H9 (cell line): ENCODE results near the gene KCTD7. TPM values are rescaled to one million over a fixed set of nuclear protein-coding genes. Genes with fewer than 3 reads are reported as not detected.
"Not testable (repeated sequence)": the region's sequence is repeated elsewhere in the genome, so short reads cannot be mapped to it uniquely, and the experiment has no call there.

Experiments
- DNase-seq: peaks from one replicate; pipeline ENCODE4 v3.0.0-alpha.2; 2017
- H2AFZ ChIP-seq: one replicate; pipeline ENCODE4 v1.6.1; 2013; ENCODE audit warnings: mild to moderate bottlenecking, low read length, control low read depth, moderate library complexity
- H2AK5ac ChIP-seq: 2 replicates; pipeline ENCODE4 v1.6.1; 2013; ENCODE audit warnings: low read length, control low read depth, mixed read lengths; ENCODE audit not compliant: insufficient read length
- H2BK120ac ChIP-seq: one replicate; pipeline ENCODE4 v1.6.1; 2013; ENCODE audit warnings: low read depth, mild to moderate bottlenecking, low read length, control low read depth, inconsistent platforms; ENCODE audit not compliant: poor library complexity, severe bottlenecking
- H2BK12ac ChIP-seq: 2 replicates; pipeline ENCODE4 v1.6.1; 2013; ENCODE audit warnings: low read length, control low read depth, mixed read lengths, low read depth; ENCODE audit not compliant: insufficient read length
- H2BK15ac ChIP-seq: 2 replicates; pipeline ENCODE4 v1.6.1; 2013; ENCODE audit warnings: low read depth, low read length, control low read depth
- H2BK20ac ChIP-seq: one replicate; pipeline ENCODE4 v1.6.1; 2013; ENCODE audit warnings: low read depth, mild to moderate bottlenecking, low read length, control low read depth, inconsistent platforms; ENCODE audit not compliant: poor library complexity, severe bottlenecking
- H2BK5ac ChIP-seq: 2 replicates; pipeline ENCODE4 v1.6.1; 2013; ENCODE audit warnings: low read length, control low read depth, mixed read lengths; ENCODE audit not compliant: insufficient read length
- H3K14ac ChIP-seq: 2 replicates; pipeline ENCODE4 v1.6.1; 2013; ENCODE audit warnings: low read length, control low read depth; ENCODE audit not compliant: insufficient read depth
- H3K18ac ChIP-seq: 2 replicates; pipeline ENCODE4 v1.6.1; 2013; ENCODE audit warnings: low read depth, mild to moderate bottlenecking, mixed read lengths, low read length, control low read depth; ENCODE audit not compliant: insufficient read length
- H3K23ac ChIP-seq: 2 replicates; pipeline ENCODE4 v1.6.1; 2013; ENCODE audit warnings: low read length, control low read depth, mixed read lengths, low read depth; ENCODE audit not compliant: insufficient read length
- H3K23me2 ChIP-seq: 2 replicates; pipeline ENCODE4 v1.6.1; 2013; ENCODE audit warnings: low read depth, mild to moderate bottlenecking, mixed read lengths, low read length, control low read depth; ENCODE audit not compliant: insufficient read length, poor library complexity, severe bottlenecking
- H3K27ac ChIP-seq: 2 replicates; pipeline ENCODE4 v1.5.1; 2013; ENCODE audit warnings: low read length, control low read depth, mixed read lengths, low read depth; ENCODE audit not compliant: insufficient read length
- H3K27me3 ChIP-seq: 2 replicates; pipeline ENCODE4 v1.6.1; 2013; ENCODE audit warnings: low read length, control low read depth, inconsistent platforms; ENCODE audit not compliant: insufficient read depth
- H3K4ac ChIP-seq: 2 replicates; pipeline ENCODE4 v1.6.1; 2013; ENCODE audit warnings: low read depth, mild to moderate bottlenecking, control low read depth, inconsistent platforms, low read length, moderate library complexity
- H3K4me1 ChIP-seq: 2 replicates; pipeline ENCODE4 v1.6.1; 2013; ENCODE audit warnings: low read length, control low read depth, inconsistent platforms; ENCODE audit not compliant: insufficient read depth
- H3K4me2 ChIP-seq: 2 replicates; pipeline ENCODE4 v1.6.1; 2013; ENCODE audit warnings: low read length, control low read depth, mixed read lengths; ENCODE audit not compliant: insufficient read length, insufficient read depth
- H3K56ac ChIP-seq: 2 replicates; pipeline ENCODE4 v1.6.1; 2013; ENCODE audit warnings: low read depth, mild to moderate bottlenecking, mixed read lengths, low read length, control low read depth; ENCODE audit not compliant: insufficient read length
- H3K79me1 ChIP-seq: 2 replicates; pipeline ENCODE4 v1.6.1; 2013; ENCODE audit warnings: low read depth, mild to moderate bottlenecking, moderate library complexity, low read length, control low read depth, inconsistent platforms; ENCODE audit not compliant: insufficient read depth, poor library complexity, severe bottlenecking
- H3K79me2 ChIP-seq: 2 replicates; pipeline ENCODE4 v1.6.1; 2013; ENCODE audit warnings: low read length, control low read depth, inconsistent platforms; ENCODE audit not compliant: insufficient read depth
- H3K9ac ChIP-seq: 2 replicates; pipeline ENCODE4 v1.6.1; 2013; ENCODE audit warnings: low read length, control low read depth, mixed read lengths; ENCODE audit not compliant: insufficient read length; ENCODE audit errors: extremely low read depth
- H3K9me3 ChIP-seq: one replicate; pipeline ENCODE4 v1.6.1; 2013; ENCODE audit warnings: low read depth, low read length, inconsistent platforms; ENCODE audit not compliant: control insufficient read depth
- H3T11ph ChIP-seq: one replicate; pipeline ENCODE4 v1.6.1; 2013; ENCODE audit warnings: mild to moderate bottlenecking, low read length, control low read depth, inconsistent platforms
- H4K20me1 ChIP-seq: one replicate; pipeline ENCODE4 v1.6.1; 2013; ENCODE audit not compliant: control insufficient read depth, insufficient read length, insufficient read depth
- H4K5ac ChIP-seq: 2 replicates; pipeline ENCODE4 v1.6.1; 2013; ENCODE audit warnings: low read depth, mild to moderate bottlenecking, mixed read lengths, low read length, control low read depth; ENCODE audit not compliant: insufficient read length
- H4K8ac ChIP-seq: replicated peaks from 2 replicates; pipeline ENCODE4 v1.6.1; 2013; ENCODE audit warnings: low read length, control low read depth, mixed read lengths, low read depth; ENCODE audit not compliant: insufficient read length
- H4K91ac ChIP-seq: 2 replicates; pipeline ENCODE4 v1.6.1; 2013; ENCODE audit warnings: low read depth, mild to moderate bottlenecking, moderate library complexity, mixed read lengths, low read length, control low read depth; ENCODE audit not compliant: insufficient read length
- H3K27ac Mint-ChIP-seq, 3 experiments: 2 replicates in 2 of 3; 3 replicates in 1 of 3; pipeline ENCODE4 v1.8.0; 2020 to 2021; ENCODE audit warnings: mixed read lengths in 3 of 3, mild to moderate bottlenecking in 1 of 3, moderate library complexity in 1 of 3
- H3K27me3 Mint-ChIP-seq: 2 replicates; pipeline ENCODE4 v1.8.0; 2021; ENCODE audit warnings: low read depth, mild to moderate bottlenecking, moderate library complexity, mixed read lengths
- H3K36me3 Mint-ChIP-seq, 3 experiments: 2 replicates in 2 of 3; 3 replicates in 1 of 3; pipeline ENCODE4 v1.8.0; 2020 to 2021; ENCODE audit warnings: low read depth in 3 of 3, mixed read lengths in 3 of 3; ENCODE audit not compliant: insufficient read depth in 1 of 3
- H3K4me1 Mint-ChIP-seq, 2 experiments: 2 replicates each; pipeline ENCODE4 v1.8.0; 2020; ENCODE audit warnings: mixed read lengths in 2 of 2
- H3K4me3 Mint-ChIP-seq, 2 experiments: 2 replicates in 1 of 2; 3 replicates in 1 of 2; pipeline ENCODE4 v1.8.0; 2020 to 2021; ENCODE audit warnings: mild to moderate bottlenecking in 2 of 2, mixed read lengths in 2 of 2, moderate library complexity in 1 of 2
- H3K9me3 Mint-ChIP-seq, 2 experiments: 2 replicates in 1 of 2; 3 replicates in 1 of 2; pipeline ENCODE4 v1.8.0; 2020; ENCODE audit warnings: mild to moderate bottlenecking in 2 of 2, mixed read lengths in 2 of 2, moderate library complexity in 1 of 2
- WGBS: extraction: QIAGEN DNeasy Blood & Tissue Kit; methylation state at CpG from one replicate; pipeline ENCODE4 v1.1.7; 2013; ENCODE audit warnings: missing lambda C conversion rate, low lambda C conversion rate, mixed read lengths; ENCODE audit not compliant: insufficient read length; ENCODE audit errors: extremely low coverage; 5-methylcytosine and 5-hydroxymethylcytosine counted together
- total RNA-seq: library from RNA; stranded (reverse); gene quantifications from 2 replicates; pipeline ENCODE4 v1.2.1, GENCODE V29; 2021
- TF ChIP-seq, protein P1 (sequence below): fragments of 200-600 bp; sonication (generic); conservative IDR thresholded peaks from 3 replicates; pipeline ENCODE4 v1.8.0; 2021; ENCODE audit warnings: antibody characterized with exemption, mild to moderate bottlenecking

The KCTD7 gene
- total RNA-seq, 1 experiment from 2014 or later = 8.9 TPM

DNA sequence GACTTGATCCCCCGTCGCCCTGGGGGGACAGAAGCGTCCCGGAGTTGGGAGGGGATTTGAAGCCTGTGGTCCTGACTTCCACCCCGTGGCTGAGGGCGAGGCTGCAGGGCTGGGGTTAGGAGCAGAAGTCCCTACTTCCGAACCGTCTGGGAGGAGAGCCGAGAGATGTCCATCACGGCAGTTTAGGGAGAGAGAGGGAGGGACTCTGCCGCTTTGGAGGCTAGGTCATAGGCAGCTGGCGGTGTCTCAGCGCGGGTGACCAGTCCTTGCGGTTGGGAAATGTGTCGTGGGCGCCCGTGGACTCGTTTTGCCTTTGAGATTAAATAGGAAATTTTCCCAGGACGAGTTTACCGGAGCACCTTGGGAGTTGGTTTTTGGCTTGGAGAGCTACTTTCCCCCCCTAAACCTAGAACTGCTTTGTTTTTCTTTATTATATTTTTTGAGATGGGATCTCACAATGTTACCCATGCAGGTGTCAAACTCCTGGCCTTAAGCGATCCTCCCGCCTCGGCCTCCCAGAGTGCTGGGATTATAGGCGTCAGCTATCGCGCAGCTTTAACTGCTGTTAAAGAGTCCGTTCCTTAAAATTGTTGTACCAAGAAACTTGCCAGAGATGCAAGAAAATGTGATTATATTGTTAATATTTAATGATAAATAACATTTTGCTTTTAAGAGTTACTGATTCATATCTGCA lies 26.6 kb downstream of the KCTD7 start:
- not testable (repeated sequence) for H4K20me1 ChIP-seq, H3K9me3 ChIP-seq, H2AFZ ChIP-seq, H4K8ac ChIP-seq, H2BK20ac ChIP-seq, H3T11ph ChIP-seq, H2BK12ac ChIP-seq, H3K56ac ChIP-seq, H3K36me3 Mint-ChIP-seq, H3K27me3 Mint-ChIP-seq, H3K18ac ChIP-seq, H3K27ac ChIP-seq, H3K4ac ChIP-seq, H3K4me1 ChIP-seq, H3K79me1 ChIP-seq, H4K5ac ChIP-seq, H4K91ac ChIP-seq, H3K23me2 ChIP-seq, H2BK120ac ChIP-seq, H3K27me3 ChIP-seq, H3K9me3 Mint-ChIP-seq, H3K79me2 ChIP-seq, H2BK15ac ChIP-seq, H2AK5ac ChIP-seq, H3K23ac ChIP-seq, H2BK5ac ChIP-seq
- Histone ChIP-seq H3K14ac (peak overlapping the region; percentile 86), H3K9ac (peak overlapping the region; percentile 12), H3K4me2 (peak overlapping the region; percentile 49)
- peak overlapping the region; percentile 85 to 100 (median 97) for H3K27ac Mint-ChIP-seq
- peaks cover 4 to 12% of the 10 kb centered on the region in 2 experiments for H3K4me1 Mint-ChIP-seq
- WGBS = no CpG with 5 or more reads among the region's 28 CpGs
- TF ChIP-seq, protein P1, sequence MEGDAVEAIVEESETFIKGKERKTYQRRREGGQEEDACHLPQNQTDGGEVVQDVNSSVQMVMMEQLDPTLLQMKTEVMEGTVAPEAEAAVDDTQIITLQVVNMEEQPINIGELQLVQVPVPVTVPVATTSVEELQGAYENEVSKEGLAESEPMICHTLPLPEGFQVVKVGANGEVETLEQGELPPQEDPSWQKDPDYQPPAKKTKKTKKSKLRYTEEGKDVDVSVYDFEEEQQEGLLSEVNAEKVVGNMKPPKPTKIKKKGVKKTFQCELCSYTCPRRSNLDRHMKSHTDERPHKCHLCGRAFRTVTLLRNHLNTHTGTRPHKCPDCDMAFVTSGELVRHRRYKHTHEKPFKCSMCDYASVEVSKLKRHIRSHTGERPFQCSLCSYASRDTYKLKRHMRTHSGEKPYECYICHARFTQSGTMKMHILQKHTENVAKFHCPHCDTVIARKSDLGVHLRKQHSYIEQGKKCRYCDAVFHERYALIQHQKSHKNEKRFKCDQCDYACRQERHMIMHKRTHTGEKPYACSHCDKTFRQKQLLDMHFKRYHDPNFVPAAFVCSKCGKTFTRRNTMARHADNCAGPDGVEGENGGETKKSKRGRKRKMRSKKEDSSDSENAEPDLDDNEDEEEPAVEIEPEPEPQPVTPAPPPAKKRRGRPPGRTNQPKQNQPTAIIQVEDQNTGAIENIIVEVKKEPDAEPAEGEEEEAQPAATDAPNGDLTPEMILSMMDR = peak; percentile 26; the same call in 1 of the 3 replicates
- peak; percentile 50 for DNase-seq
- peak overlapping the region; percentile 92 to 96 for H3K4me3 Mint-ChIP-seq

DNA sequence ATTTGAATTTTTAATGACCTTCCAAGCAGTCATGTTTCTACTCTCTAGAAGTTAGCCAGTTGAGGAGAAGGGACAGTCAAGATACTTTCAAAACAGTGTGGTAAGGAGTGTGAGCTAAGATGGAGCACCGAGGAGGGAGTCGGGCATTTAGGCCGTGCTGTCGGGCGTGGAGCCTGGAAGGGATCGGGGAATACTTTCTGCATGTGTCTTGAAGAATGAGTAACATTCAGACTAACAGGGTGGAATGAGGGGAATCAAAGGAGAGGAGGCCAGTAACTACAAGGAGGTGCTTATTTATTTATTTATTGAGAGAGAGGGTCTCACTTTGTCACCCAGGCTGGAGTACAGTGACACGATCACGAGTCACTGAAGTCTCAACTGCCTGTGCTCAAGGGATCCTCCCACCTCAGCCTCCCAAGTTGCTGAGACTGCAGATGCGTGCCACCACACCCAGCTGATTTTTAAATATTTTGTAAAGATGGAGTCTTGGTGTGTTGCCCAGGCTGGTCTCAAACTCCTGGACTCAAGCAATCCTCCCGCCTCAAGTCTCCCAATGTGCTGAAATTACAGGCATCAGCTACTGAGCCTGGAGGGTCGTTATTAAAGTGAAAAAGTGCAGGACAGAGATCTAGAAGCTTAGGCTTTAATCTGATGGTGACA lies 27.3 kb downstream of the KCTD7 start:
- not testable (repeated sequence) for H3K9ac ChIP-seq, H3K27ac ChIP-seq, H2BK12ac ChIP-seq, H3K79me2 ChIP-seq, H3K4ac ChIP-seq, H2AFZ ChIP-seq, H3T11ph ChIP-seq, H3K4me1 ChIP-seq, H4K5ac ChIP-seq, H3K56ac ChIP-seq, H3K14ac ChIP-seq, H2AK5ac ChIP-seq, H3K18ac ChIP-seq, H3K23ac ChIP-seq, H3K4me2 ChIP-seq, H2BK120ac ChIP-seq, H4K91ac ChIP-seq, H3K79me1 ChIP-seq, H2BK5ac ChIP-seq, H3K9me3 ChIP-seq, H3K36me3 Mint-ChIP-seq, H3K9me3 Mint-ChIP-seq, H3K23me2 ChIP-seq, DNase-seq, H3K27me3 ChIP-seq, H4K8ac ChIP-seq, H4K20me1 ChIP-seq, H2BK15ac ChIP-seq, H3K27me3 Mint-ChIP-seq, H2BK20ac ChIP-seq
- peaks cover 4 to 12% of the 10 kb centered on the region in 2 experiments for H3K4me1 Mint-ChIP-seq
- WGBS = no CpG with 5 or more reads among the region's 11 CpGs
- H3K27ac Mint-ChIP-seq = peak overlapping the region in 2 of 3 experiments; percentile 35 to 64; a peak in 2 of 7 replicates
- peak overlapping the region; percentile 92 to 96 for H3K4me3 Mint-ChIP-seq
